GM12801 (cell line): ENCODE results near the gene IRF7.

Experiments
- CTCF ChIP-seq: IDR thresholded peaks from one replicate; pipeline ENCODE4 v1.5.1; 2011; ENCODE audit warnings: control low read depth; ENCODE audit not compliant: insufficient read length; ENCODE audit errors: extremely low read depth

IRF7 gene

GRCh38 chr11:615504-616319, at the start of gene IRF7:
TSS of gene IRF7 (minus strand) at chr11:615950. CDS start at chr11:615364, 586 bp downstream.
- no peak for TF ChIP-seq CTCF

- TF ChIP-seq CTCF: no peak
Measured at GRCh38 chr11:665062-665703, 49.4 kb upstream of the IRF7 start.

GRCh38 chr11:662689-663274, 47.0 kb upstream of the IRF7 start:
- TF ChIP-seq CTCF: no peak

DNA sequence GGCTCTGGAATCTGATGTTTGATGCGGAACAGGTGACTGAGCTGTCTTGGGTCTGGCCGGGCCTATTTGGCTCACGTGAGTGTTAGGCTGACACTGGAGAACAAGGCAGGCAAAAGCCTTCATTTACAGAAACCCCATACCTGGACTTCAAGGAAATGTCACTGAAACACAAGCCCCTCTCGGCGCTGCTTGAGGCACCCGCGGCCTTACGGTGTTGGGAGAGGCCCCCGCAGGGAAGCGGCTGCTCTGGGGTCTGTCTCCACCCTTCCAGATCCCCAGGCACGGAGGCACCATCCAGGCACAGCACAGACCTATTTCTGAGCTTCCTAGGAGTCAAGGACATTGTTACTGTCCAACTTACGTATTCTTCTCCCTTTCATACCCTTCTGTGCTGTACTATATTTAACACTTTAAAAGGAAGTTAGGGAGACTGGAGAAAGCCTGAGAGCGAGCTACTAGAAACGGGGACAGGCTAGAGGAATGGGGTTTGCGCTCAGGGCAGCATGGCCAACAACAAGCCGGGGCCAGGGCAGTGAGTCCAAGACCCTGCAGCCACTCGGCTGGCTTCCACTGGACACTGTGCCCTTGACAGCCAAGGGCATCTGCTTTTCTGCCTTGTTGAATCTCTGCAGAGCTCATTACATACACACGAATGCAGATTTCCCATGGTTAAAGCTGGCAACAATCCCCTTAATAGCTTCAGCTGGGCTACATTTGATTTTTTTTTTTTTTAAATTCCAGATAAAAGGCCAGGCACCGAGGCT, 45.1 kb upstream of the IRF7 start:
- TF ChIP-seq CTCF: no peak

- TF ChIP-seq CTCF: no peak
Measured at GRCh38 chr11:660281-660680, 44.5 kb upstream of the IRF7 start.

GRCh38 chr11:659532-660085, 43.9 kb upstream of the IRF7 start:
- no peak for TF ChIP-seq CTCF
